ENCODE data around the gene VSTM4.
A peak's percentile ranks its signal among the peaks of the same experiment; 100 is the strongest.

Gene VSTM4

GRCh38 chr10:49094646-49095045 is 20.7 kb downstream of the VSTM4 start:
- peak overlapping the region; percentile 19 to 46 for H3K27ac ChIP-seq
- TF ChIP-seq, protein P1, sequence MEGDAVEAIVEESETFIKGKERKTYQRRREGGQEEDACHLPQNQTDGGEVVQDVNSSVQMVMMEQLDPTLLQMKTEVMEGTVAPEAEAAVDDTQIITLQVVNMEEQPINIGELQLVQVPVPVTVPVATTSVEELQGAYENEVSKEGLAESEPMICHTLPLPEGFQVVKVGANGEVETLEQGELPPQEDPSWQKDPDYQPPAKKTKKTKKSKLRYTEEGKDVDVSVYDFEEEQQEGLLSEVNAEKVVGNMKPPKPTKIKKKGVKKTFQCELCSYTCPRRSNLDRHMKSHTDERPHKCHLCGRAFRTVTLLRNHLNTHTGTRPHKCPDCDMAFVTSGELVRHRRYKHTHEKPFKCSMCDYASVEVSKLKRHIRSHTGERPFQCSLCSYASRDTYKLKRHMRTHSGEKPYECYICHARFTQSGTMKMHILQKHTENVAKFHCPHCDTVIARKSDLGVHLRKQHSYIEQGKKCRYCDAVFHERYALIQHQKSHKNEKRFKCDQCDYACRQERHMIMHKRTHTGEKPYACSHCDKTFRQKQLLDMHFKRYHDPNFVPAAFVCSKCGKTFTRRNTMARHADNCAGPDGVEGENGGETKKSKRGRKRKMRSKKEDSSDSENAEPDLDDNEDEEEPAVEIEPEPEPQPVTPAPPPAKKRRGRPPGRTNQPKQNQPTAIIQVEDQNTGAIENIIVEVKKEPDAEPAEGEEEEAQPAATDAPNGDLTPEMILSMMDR (IDR thresholded peaks at IDR 0.05), result no peak
- no peak overlapping the region for H3K4me3 ChIP-seq
- DNase-seq (ENCODE audit: low spot score), result no peak

DNA sequence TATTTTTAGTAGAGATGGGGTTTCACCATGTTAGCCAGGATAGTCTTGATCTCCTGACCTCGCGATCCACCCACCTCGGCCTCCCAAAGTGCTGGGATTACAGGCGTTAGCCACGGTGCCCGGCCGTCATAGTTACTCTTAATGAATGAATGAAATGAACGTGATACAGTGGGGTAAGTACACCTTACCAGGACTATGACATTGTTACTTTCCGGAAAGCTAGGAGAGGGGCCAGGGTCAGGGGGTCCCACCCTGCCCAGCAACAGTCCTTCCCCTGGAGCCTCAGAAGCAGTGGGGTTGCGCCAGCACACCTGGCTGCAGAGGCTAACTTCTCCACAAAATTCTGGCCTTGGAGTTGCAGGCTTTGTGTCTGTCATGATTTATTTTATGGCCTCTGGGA is 21.4 kb downstream of the VSTM4 start:
- H3K27ac ChIP-seq, result no peak overlapping the region
- peak; percentile 45 for DNase-seq (ENCODE audit: low spot score)
- no peak overlapping the region for H3K4me3 ChIP-seq
- TF ChIP-seq, protein P1 (IDR thresholded peaks at IDR 0.05), result no peak

- TF ChIP-seq, protein P1 (IDR thresholded peaks at IDR 0.05), result no peak
- Histone ChIP-seq H3K27ac (no peak overlapping the region), H3K4me3 (no peak overlapping the region)
- DNase-seq (ENCODE audit: low spot score), result peak; percentile 45
Measured at GRCh38 chr10:49092477-49092876, 22.8 kb downstream of the VSTM4 start.

- peak; percentile 60 for DNase-seq (ENCODE audit: low spot score)
- no peak overlapping the region for H3K27ac ChIP-seq
Measured at GRCh38 chr10:49091450-49092210, 23.7 kb downstream of the VSTM4 start.

GRCh38 chr10:49090696-49091380 is 24.5 kb downstream of the VSTM4 start:
- TF ChIP-seq, protein P1 (IDR thresholded peaks at IDR 0.05), result no peak
- DNase-seq (ENCODE audit: low spot score), result peak; percentile 46
- Histone ChIP-seq H3K27ac (peak overlapping the region in 1 of 2 donors; percentile 50), H3K4me3 (no peak overlapping the region)

More at GRCh38 chr10:49091450-49092210, 23.7 kb downstream of the VSTM4 start:
- TF ChIP-seq, protein P1 (IDR thresholded peaks at IDR 0.05), result no peak
- H3K4me3 ChIP-seq, result no peak overlapping the region

DNA sequence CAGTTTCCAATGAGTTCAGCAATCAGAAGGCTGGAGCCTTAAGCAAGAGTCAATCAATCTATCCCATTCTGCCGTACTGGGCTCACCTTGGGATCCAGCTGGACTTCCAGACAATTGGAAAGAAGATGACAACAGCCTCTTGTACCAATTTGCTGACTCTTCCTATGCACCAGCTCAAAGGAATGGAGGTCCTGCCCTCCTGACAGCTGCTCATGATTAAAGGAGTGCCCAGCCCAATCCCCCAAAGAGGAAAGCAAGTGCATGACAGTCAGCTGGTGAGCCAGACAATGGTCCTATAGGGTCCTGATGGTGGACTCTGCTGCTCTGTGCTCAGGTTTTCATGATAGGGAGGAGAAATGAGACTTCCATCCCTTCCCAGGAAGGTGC is 25.1 kb downstream of the VSTM4 start:
- no peak for DNase-seq (ENCODE audit: low spot score)
- H3K4me3 ChIP-seq, result no peak overlapping the region
- peak overlapping the region in 1 of 2 donors; percentile 50 for H3K27ac ChIP-seq
- TF ChIP-seq, protein P1 (IDR thresholded peaks at IDR 0.05), result no peak

Measured in coronary artery (tissue), 2 donors.